ENCODE results near the gene COMMD9. TPM values are rescaled to one million over a fixed set of nuclear protein-coding genes. Genes with fewer than 3 reads are reported as not detected.

COMMD9 gene
- total RNA-seq, 1 experiment from 2014 or later: 80.1 TPM

GRCh38 chr11:36296884-36297543 lies 7.8 kb upstream of the COMMD9 start:
- no peak for DNase-seq (ENCODE audit: low read depth)

GRCh38 chr11:36295926-36296325 lies 6.7 kb upstream of the COMMD9 start, which contains the start of gene PRR5L:
PRR5L (plus strand) TSS chr11:36296288; CDS start chr11:36401122, 104,834 bp downstream.
- no peak for DNase-seq (ENCODE audit: low read depth)

GRCh38 chr11:36292311-36292722 lies 3.1 kb upstream of the COMMD9 start:
- DNase-seq (ENCODE audit: low read depth): peak; percentile 45

- DNase-seq (ENCODE audit: low read depth): no peak
Observed at GRCh38 chr11:36288442-36289225, 590 bp downstream of the COMMD9 start.

GRCh38 chr11:36282926-36283325 lies 6.3 kb downstream of the COMMD9 start:
- DNase-seq (ENCODE audit: low read depth): no peak

GRCh38 chr11:36281850-36282249 lies 7.4 kb downstream of the COMMD9 start:
- no peak for DNase-seq (ENCODE audit: low read depth)

GRCh38 chr11:36280531-36280930 lies 8.7 kb downstream of the COMMD9 start:
- DNase-seq (ENCODE audit: low read depth): no peak

GRCh38 chr11:36278531-36279282 lies 10.5 kb downstream of the COMMD9 start:
- DNase-seq (ENCODE audit: low read depth): peak; percentile 18

- DNase-seq (ENCODE audit: low read depth): no peak
Observed at GRCh38 chr11:36274414-36274813, 14.8 kb downstream of the COMMD9 start.

- peak; percentile 24 for DNase-seq (ENCODE audit: low read depth)
Observed at GRCh38 chr11:36273110-36273509, 16.1 kb downstream of the COMMD9 start.

GRCh38 chr11:36271794-36272407 lies 17.3 kb downstream of the COMMD9 start:
- peak; percentile 72 for DNase-seq (ENCODE audit: low read depth)

GRCh38 chr11:36270701-36271100 lies 18.5 kb downstream of the COMMD9 start:
- DNase-seq (ENCODE audit: low read depth): no peak

GRCh38 chr11:36268337-36268985 lies 20.8 kb downstream of the COMMD9 start:
- no peak for DNase-seq (ENCODE audit: low read depth)

- no peak for DNase-seq (ENCODE audit: low read depth)
Observed at GRCh38 chr11:36266767-36267166, 22.5 kb downstream of the COMMD9 start.

- peak; percentile 48 for DNase-seq (ENCODE audit: low read depth)
Observed at GRCh38 chr11:36265793-36266628, 23.2 kb downstream of the COMMD9 start.

- no peak for DNase-seq (ENCODE audit: low read depth)
Observed at GRCh38 chr11:36264973-36265344, 24.3 kb downstream of the COMMD9 start.

- DNase-seq (ENCODE audit: low read depth): no peak
Observed at GRCh38 chr11:36264011-36264972, 24.9 kb downstream of the COMMD9 start.

- DNase-seq (ENCODE audit: low read depth): no peak
Observed at GRCh38 chr11:36261094-36261493, 28.1 kb downstream of the COMMD9 start.

GRCh38 chr11:36258730-36259360 lies 30.4 kb downstream of the COMMD9 start:
- peak; percentile 68 for DNase-seq (ENCODE audit: low read depth)
